Thyroid gland (tissue), 4 donors: Measurements from ENCODE around the gene TRAM2. TPM values are rescaled to one million over a fixed set of nuclear protein-coding genes. Genes with fewer than 3 reads are reported as not detected.

Experiments used
- DNase-seq, 2 donors: peaks; one replicate each; pipeline ENCODE4 v3.0.0-alpha.2; 2019
- H3K27ac ChIP-seq, 3 donors: fragments of 200-600 bp; sonication (generic); 1 replicate in 2 of 3; 2 replicates in 1 of 3; pipeline ENCODE4 v1.5.1; 2016 to 2019; ENCODE audit warnings: mild to moderate bottlenecking in 1 of 3, moderate library complexity in 1 of 3
- H3K27me3 ChIP-seq: fragments of 200-600 bp; sonication (generic); one replicate; pipeline ENCODE4 v1.5.1; 2019
- H3K36me3 ChIP-seq, 2 donors: fragments of 200-600 bp; sonication (generic); one replicate each; pipeline ENCODE4 v1.5.1; 2016 to 2019
- H3K4me1 ChIP-seq, 2 donors: fragments of 200-600 bp; sonication (generic); one replicate each; pipeline ENCODE4 v1.5.1; 2017 to 2019
- H3K4me3 ChIP-seq, 3 donors: fragments of 200-600 bp; sonication (generic); replicated peaks in 1 of 3; 1 replicate in 2 of 3; 2 replicates in 1 of 3; pipeline ENCODE4 v1.5.1; 2016; ENCODE audit warnings: mild to moderate bottlenecking in 1 of 3
- H3K9me3 ChIP-seq: fragments of 200-600 bp; sonication (generic); one replicate; pipeline ENCODE4 v1.5.1; 2017
- POLR2A ChIP-seq, 2 donors: fragments of 450-650 bp; IDR thresholded peaks; one replicate each; pipeline ENCODE4 v1.6.1; 2017; ENCODE audit warnings: antibody characterized with exemption in 2 of 2, mild to moderate bottlenecking in 2 of 2, moderate library complexity in 1 of 2
- WGBS, 2 donors: methylation state at CpG; one replicate each; pipeline ENCODE4 v1.1.5; 2017; 5-methylcytosine and 5-hydroxymethylcytosine counted together
- intact Hi-C: fragments of 100-400 bp; cut with DNase I; formaldehyde crosslinking; loops from one replicate; pipeline ENCODE4 v1.15.1; 2023
- total RNA-seq, 4 donors: library from RNA; depleted of rRNA; stranded (reverse); fragments of >200 nt; gene quantifications; one replicate each; pipeline ENCODE4 v1.2.3, GENCODE V29; 2016
- TF ChIP-seq, protein P1 (sequence below), 6 experiments: fragments of 200-600 bp in 3 of 6; fragments of 450-650 bp in 3 of 6; sonication (generic) in 3 of 6; IDR thresholded peaks; one replicate each; pipeline ENCODE4 v1.5.1; 2016 to 2019; ENCODE audit warnings: antibody characterized with exemption in 6 of 6, mild to moderate bottlenecking in 2 of 6, inconsistent platforms in 1 of 6, moderate library complexity in 1 of 6

TRAM2 gene
- total RNA-seq, 4 donors from 2014 or later: 16.5 to 21.8 (median 19.7) TPM

DNA sequence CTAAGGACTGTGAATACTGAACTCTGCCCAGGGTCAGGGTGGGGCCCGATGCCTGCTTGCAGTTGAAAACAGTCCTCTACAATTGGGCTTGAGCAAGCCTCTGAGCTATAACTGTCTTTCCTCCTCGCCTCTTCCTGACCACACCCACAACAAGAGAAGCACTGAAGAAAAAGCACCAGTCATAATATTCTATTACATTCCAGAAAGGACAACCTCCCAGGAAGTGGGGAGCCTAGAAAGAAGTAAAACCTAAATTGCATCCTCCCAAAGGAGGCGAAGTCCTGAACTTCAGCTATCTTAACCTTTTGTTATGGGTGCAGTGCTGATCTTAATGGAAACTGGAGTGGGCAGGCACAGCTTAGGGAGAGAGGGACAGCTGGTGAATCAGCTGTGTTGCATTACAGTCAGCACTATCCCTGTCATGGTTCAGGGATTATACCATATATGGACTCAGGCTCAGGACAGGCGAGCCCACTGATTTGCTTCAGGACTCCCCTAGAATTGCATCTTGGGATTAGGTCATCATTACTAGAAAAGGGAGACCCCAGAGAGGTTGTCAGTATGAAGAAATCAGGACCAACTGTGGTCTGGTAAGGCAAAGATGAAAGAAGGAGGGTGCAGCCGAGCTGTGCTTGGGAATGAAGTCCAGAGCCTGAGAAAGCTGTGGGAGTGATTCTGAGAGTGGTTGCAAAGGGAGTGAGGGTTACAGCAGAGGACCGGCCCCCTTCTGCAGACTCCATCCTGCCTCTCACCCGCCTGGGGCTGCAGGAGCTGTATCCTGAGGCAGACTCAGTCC, 18.3 kb upstream of the TRAM2 start:
- 24 to 25% methylated on average over 7 of the region's 7 CpGs for WGBS, 2 donors
- peak in 1 of 2 donors; percentile 27 for DNase-seq
- peak in 1 of 2 donors; percentile 10 for TF ChIP-seq POLR2A (IDR thresholded peaks at IDR 0.05)
- TF ChIP-seq, protein P1, sequence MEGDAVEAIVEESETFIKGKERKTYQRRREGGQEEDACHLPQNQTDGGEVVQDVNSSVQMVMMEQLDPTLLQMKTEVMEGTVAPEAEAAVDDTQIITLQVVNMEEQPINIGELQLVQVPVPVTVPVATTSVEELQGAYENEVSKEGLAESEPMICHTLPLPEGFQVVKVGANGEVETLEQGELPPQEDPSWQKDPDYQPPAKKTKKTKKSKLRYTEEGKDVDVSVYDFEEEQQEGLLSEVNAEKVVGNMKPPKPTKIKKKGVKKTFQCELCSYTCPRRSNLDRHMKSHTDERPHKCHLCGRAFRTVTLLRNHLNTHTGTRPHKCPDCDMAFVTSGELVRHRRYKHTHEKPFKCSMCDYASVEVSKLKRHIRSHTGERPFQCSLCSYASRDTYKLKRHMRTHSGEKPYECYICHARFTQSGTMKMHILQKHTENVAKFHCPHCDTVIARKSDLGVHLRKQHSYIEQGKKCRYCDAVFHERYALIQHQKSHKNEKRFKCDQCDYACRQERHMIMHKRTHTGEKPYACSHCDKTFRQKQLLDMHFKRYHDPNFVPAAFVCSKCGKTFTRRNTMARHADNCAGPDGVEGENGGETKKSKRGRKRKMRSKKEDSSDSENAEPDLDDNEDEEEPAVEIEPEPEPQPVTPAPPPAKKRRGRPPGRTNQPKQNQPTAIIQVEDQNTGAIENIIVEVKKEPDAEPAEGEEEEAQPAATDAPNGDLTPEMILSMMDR (IDR thresholded peaks at IDR 0.05): no peak
- no peaks in the 10 kb centered on the region for H3K9me3 ChIP-seq
- no peaks in the 10 kb centered on the region for H3K36me3 ChIP-seq
- intact Hi-C loops: loop anchor here (5.0 kb wide), 1 partner anchor 67 kb away; no protein-coding TSS in a partner anchor
- no peaks in the 10 kb centered on the region for H3K27me3 ChIP-seq
- H3K4me3 ChIP-seq: no peak overlapping the region
- H3K27ac ChIP-seq: peak overlapping the region; percentile 44 to 68 (median 64)
- peaks cover 37 to 68% of the 10 kb centered on the region in 2 donors for H3K4me1 ChIP-seq

DNA sequence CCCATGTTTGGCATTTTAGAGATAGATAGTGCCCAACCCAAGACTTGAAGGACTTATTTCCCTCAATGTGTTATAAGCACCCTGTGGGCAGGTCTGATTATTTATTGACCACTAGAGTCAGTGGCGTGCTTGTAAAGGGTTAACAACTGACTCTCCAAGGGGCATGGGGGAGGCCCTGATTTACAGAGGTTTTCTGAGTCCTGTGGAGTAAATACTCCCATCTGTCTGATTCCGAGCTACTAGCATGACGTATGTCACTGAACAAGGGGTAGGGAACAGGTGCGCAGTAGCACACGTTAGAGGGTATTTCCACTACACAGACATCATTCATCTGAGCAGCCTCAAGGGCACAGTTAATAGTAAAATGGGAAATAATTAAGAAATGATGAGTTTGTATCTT, 17.4 kb upstream of the TRAM2 start:
- DNase-seq: no peak
- H3K27me3 ChIP-seq: no peaks in the 10 kb centered on the region
- peak overlapping the region in 2 of 3 donors; percentile 44 to 64 for H3K27ac ChIP-seq
- intact Hi-C loops: no loop called here
- 93% methylated on average over 5 of the region's 5 CpGs for WGBS, 2 donors
- H3K4me1 ChIP-seq: peaks cover 47 to 78% of the 10 kb centered on the region in 2 donors
- TF ChIP-seq, protein P1 (IDR thresholded peaks at IDR 0.05): no peak
- TF ChIP-seq POLR2A (IDR thresholded peaks at IDR 0.05): no peak
- H3K4me3 ChIP-seq: no peak overlapping the region
- H3K36me3 ChIP-seq: no peaks in the 10 kb centered on the region
- no peaks in the 10 kb centered on the region for H3K9me3 ChIP-seq

GRCh38 chr6:52591832-52592231, 15.0 kb upstream of the TRAM2 start:
- intact Hi-C loops: no loop called here
- H3K4me3 ChIP-seq: no peak overlapping the region
- peaks cover 57 to 77% of the 10 kb centered on the region in 2 donors for H3K4me1 ChIP-seq
- no peaks in the 10 kb centered on the region for H3K9me3 ChIP-seq
- peak overlapping the region; percentile 10 to 38 (median 12) for H3K27ac ChIP-seq
- no peak for TF ChIP-seq POLR2A (IDR thresholded peaks at IDR 0.05)
- TF ChIP-seq, protein P1 (IDR thresholded peaks at IDR 0.05): no peak
- no peaks in the 10 kb centered on the region for H3K36me3 ChIP-seq
- DNase-seq: peak; percentile 34 to 48
- 19 to 30% methylated on average over 1 of the region's 1 CpG for WGBS, 2 donors
- no peaks in the 10 kb centered on the region for H3K27me3 ChIP-seq

DNA sequence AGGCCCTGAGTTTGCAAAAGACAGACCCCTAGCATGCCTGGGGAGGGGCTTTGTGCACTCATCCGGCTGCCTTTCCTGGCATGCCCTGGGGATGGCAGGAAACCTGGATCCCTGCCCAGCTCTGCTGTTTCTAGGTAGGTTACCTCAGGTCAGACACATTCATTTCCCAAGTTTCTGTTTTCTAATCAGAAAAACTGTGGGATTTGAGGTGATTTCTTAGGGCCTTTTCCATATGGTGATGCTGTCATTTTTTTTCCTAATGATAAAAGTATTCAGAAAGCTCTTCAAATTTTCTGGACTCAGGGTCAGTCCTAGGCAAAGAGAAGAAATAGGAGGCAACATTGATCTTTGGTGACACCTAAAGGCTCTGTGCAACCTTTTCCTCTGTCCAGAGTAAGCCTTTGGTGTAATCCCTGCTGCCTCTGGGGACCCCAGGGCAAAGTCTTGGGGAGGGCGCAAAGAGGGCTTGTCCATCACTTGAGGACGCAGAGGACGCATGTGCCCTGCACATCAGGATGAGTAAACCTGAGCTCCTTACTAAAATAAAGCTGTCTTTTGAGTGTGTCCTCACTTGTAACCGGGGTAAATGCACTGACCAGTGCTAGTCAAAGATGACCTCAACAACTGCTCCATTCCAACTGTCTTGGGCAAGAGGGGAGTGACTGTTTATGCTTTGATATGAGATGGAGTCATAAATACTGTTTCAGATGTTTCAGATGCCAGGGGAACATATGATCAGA, 13.5 kb upstream of the TRAM2 start:
- Histone ChIP-seq H3K27ac (peak overlapping the region in 1 of 3 donors; percentile 74), H3K4me1 (peaks cover 43 to 62% of the 10 kb centered on the region in 2 donors), H3K9me3 (no peaks in the 10 kb centered on the region), H3K36me3 (no peaks in the 10 kb centered on the region), H3K4me3 (no peak overlapping the region), H3K27me3 (no peaks in the 10 kb centered on the region)
- TF ChIP-seq POLR2A (IDR thresholded peaks at IDR 0.05): no peak
- TF ChIP-seq, protein P1 (IDR thresholded peaks at IDR 0.05): peak in 1 of 6 experiments; percentile 10
- intact Hi-C loops: no loop called here
- peak; percentile 92 to 93 for DNase-seq
- WGBS, 2 donors: 58 to 74% methylated on average over 4 to 5 of the region's 5 CpGs
